Endometrium (tissue), 2 donors: Measurements from ENCODE around the gene INHBB.

Experiments used
- FAIRE-seq: peaks from 2 replicates; lab custom pipeline; 2012; peaks lifted over from hg19 to GRCh38; lab: Jason Lieb, UNC
- donor health status: control.
- donor health status: control.

INHBB gene

DNA sequence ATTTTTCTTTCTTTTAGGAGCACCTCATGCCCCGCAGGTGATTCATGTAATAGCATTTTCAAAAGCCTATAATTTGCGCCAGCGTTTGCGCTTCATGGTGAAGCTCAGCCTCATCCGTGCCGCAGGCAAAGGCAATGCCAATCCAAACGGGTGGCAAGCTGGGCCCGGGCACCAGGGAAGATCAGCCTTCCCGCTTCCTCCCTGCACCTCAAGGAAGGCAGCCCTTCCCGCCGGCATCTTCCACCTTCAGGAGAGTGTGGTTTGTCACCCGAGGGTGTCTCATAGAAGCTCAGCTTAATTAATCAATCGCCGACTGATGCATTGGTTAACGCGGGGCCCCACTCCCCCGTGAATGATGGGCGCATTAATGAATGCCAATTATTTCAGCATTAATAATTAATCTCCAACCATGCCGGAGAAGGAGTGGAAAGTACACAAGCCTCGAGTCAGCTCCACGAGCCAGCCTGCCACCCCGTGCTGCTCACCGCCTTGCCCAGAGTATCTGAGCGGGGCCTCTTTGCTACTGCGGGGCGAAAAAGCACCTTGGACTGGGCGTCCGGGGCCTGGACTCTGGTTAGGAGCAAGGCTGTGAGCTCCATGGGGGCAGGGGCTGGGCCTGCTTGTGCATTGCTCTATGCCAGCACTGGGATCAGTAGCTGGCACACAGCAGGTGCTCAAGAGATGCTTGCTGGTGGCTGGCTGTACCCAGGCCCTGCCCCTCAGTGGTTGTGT, 13.0 kb downstream of the INHBB start:
- no peak for FAIRE-seq

DNA sequence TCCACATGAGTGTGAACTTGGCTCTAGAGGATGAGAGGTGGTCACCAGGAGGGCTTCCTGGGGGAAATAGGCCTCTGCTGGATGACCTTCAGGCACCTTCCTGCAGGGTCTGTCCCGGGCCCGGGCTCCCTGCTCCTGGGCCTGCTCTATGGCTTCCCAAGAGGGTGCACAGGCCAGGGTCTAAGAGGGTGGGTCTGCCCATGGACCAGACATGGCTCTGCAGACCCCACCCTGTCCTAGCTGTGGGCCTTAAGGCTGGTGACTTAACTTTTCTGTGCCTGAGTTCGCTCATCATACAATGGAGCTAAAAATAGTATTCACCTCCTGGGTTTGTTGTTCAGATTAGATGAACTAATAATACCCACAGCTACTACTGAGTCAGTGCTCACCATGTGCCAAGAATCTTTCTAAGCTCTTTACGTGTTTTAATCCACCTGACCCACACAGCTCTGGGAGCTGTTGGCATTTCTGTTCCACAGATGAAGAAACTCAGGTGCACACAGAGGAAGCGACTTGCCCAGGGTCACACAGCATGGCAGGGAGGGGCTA, 14.4 kb downstream of the INHBB start:
- FAIRE-seq = no peak

DNA sequence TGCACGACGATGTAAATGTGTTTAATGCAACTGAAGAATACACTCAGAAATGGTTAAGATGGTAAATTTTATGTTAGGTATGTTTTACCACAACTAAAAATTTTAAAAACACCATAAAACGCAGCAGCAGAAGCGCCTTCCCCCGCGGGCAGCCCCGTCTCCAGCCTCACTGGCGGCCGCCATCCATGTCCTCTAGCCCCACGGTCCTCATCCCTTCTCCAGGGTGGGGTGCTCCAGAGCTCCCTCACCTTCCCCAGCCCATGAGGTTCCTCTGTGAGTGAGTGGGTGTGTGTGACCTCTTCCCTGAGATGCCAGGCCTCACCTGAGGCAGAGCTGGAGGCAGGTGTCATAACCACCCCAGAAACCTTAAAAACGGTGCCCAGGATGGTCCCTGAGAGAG, 17.0 kb downstream of the INHBB start:
- FAIRE-seq = no peak

DNA sequence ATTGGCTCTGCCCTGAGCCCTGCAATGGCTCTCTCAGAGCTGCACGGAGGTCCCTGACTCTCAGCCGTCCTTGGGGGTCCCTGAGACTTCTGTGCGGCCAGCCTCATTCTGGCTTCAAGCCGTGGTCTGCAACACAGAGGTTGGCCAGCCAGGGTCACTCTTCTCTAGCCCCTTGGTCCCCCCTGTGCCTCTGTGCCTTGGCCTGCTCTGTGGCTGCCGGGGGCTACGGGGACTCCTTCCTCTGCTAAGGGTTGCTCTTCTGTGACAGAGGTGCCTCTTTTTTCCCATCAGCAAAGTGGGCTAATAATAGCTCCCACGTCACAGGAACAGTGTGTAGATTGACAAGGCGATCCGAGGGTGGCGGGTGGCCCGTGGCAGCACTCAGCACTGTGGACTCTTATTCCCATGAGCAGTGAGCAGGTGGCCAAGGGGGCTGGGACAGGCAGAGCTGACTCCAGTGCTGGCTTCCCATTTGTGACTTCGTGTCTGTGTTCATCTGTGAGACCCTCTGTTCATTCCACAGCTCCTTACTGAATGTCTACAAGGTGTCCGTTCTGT, 19.4 kb downstream of the INHBB start:
- no peak for FAIRE-seq

DNA sequence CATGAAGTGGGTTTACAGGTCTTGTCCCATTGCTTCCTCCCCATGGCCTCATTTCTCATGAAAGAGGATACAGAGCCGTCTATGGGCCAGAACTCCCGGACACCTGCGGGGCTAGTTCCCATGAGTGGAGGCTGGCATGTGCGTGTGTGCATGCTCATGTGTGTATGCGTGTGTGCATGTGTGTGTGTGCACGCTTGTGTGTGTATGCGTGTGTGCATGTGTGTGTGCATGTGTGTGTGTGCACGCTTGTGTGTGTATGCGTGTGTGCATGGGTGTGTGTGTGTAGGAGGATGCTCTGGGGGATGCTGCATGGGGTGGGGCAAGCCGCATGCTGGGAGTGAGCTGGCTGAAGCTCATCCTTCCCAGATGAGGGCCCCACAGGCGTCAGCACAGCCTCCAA, 20.8 kb downstream of the INHBB start:
- no peak for FAIRE-seq

DNA sequence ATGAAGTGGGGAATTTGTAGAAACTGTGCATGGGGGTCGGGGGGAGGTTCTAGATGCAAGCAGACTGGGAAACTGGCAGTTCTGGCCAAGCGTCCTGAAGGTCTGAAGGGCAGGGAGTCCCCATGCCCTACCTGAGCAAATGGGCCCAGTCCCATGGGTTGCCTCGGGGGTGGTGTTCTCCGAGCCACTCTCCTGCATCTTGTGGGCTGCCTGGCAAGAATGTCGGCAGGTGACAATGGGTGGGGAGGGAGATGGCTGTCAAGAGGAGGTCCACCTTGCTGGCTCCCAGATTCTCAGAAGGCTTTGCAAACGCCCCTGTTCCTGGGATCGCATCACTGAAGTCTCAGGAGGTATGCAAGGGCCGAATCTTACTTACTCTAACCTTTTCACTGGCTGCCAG, 21.3 kb downstream of the INHBB start:
- no peak for FAIRE-seq

DNA sequence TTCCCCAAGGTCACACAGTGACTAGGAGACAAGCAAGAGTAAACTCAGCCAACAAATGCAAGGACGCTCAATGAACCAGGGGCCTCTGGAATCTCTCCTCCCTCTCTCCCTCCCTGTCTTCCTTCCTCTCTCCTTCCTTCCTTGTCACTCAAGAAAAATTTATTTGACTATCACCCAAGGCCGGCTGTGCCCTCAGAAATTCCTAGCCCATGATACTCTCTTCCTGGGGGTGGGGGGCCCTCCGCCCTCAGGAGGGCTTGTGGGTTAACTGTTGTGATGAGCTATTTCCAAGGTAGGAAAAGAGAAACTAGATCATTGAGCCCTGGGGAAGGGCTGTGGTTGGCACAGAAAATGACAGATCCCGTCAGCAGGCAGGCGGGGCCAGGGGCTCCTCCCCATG, 21.7 kb downstream of the INHBB start:
- FAIRE-seq = no peak

DNA sequence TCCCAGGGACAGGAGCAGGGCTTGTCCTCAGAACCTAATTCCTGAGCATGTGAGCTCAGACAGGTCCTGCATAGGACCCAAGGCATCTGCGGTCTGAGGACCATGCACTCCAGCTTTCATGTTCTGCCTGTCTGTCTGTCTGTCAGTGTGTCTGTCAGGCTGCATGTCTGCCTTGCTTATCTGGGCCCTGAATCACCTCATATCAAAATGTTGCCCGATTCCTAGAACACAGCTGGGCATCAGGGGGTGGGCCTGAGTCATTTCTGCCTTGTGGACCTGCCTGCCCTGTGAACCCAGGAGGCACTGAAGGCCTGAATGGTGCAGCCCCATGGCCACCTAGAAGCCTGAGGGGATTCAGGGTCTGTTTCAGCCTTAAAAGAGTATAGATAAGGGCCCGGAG, 22.1 kb downstream of the INHBB start:
- FAIRE-seq = no peak

DNA sequence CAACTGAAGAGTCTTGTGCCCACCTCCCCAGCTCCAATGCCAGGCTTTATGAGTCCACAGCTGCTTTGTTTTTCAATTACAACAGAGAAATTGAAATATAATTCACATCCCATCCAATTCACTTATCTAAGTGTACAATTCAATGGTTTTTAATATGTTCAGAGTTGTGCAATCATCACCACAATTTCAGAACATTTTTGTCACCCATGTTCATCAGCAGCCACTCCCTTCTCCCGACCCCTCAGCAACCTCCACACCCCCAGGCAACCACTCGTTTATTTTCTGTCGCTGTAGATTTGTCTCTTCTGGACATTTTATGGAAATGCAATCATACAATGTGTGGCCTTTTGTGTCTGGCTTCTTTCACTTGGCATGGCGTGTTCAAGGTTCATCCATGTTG, 23.3 kb downstream of the INHBB start:
- FAIRE-seq = no peak

DNA sequence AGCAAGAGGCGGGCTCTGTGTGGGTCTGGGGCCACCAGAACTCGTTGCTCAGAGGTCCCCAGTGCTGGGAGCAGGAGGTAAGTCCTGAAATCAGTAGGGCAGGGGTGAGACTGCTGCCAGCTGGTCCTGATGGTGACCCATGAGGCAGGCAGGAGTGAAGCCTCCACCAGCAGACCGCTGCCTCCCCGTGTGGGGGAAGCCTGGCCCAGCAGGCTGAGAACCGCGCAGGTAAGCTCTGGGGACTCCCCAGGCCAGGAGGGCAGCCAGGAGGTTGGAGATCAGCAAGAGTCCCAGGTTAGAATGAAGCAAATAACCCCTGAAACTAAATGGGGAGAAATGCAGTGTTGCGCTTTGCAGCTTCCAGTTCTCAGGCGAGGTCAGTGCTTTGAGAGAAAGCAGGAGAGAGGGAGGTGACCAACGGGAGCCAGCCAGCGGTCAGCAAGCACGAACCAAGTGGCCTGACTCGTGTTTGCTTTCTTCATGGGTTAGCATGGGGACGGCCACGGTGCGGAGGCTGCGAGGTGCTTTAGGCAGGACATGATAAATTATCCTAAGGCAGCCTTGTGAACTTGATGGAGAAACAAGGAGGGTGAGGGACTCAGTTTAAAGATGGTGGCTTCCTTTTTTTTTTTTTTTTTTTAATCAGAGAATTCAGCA, 26.2 kb downstream of the INHBB start:
- no peak for FAIRE-seq

DNA sequence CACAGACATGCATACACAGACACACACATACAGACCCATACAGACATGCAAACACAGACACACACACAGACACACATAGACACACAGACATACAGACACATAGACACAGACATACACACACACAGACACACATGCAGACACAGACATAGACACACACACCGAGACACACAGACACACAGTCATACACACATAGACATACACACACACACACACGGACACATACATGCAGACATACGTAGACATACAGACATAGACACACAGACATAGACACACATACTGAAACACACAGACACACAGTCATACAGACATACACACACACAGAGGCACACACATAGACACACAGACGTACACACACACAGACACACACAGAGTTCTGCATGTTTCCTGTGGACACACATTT, 26.9 kb downstream of the INHBB start:
- no peak for FAIRE-seq

DNA sequence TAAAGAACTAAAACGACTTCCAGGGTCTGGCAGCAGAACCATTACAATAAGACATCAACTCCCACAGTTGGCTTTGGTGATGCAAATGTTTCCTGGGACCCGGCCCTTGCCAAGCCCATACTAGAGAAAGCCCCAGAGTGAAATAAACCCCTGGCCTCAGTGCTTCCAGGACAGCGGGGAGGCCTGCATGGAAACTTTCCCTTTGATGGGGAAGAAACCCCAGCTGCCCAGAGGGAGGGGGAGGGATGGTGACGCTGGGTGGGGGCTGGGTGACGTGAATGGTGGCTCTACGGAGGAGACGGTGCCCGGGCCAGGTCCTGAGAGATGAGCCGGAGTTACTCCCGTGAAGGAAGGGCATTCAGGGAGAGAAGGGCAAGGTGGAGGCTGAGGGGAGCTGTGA, 27.5 kb downstream of the INHBB start:
- FAIRE-seq = no peak

DNA sequence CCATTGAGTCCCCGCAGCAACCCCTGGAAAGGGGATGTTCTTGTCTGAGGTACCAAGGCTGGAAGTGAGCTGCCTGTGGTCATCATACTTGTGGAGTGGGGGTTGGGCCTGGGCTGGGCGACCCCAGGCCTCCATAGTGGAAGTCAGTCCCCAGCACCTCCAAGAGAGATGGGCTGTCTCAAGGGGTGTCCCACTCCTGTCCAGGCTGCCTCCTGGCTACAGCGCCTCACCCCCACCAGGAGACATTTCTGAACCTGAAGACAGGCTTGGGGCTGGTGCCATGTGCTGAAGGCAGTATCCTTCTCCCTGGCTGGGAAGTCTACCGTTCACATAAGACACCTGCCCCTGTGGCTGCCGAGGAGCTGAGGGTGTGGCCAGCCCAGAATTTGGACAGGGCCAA, 28.9 kb downstream of the INHBB start:
- FAIRE-seq = no peak

DNA sequence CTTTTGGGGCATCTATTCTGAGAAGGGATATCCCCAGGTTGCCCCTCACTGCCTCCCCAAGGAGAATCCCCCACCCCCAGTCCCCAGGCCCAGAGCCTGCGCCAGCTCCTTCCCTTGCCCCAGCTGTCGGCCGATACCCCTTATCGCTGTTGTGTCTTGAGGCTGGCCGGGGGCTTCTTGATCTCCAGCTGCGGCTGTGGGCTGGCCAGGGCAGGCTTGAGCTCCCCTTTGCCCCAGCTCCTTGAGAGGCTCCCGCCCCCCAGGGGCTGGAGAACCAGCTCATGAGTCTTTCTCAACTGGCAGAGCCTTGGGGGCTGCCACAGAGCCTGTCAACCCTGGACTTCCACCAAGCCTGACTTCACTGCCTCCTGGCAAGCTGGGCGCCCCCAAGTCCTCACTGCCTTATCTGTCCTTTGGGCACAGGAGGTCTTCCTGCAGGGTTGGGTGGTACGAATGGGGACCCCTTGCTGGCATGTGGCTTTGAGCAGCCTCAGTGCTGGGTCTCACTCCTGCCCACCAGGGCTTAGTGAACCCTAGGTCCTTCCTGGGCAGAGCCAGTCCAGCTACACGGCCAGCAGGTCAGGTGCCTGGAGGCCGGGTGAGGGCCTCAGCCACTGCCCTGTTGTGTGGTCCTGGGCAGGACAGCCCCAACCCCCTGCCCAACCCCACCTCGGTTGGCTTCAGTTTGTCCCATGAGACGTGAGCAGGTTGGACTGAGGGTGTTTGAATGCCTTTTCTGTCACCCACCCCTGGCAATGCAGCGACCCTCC, 29.5 kb downstream of the INHBB start:
- FAIRE-seq = no peak

DNA sequence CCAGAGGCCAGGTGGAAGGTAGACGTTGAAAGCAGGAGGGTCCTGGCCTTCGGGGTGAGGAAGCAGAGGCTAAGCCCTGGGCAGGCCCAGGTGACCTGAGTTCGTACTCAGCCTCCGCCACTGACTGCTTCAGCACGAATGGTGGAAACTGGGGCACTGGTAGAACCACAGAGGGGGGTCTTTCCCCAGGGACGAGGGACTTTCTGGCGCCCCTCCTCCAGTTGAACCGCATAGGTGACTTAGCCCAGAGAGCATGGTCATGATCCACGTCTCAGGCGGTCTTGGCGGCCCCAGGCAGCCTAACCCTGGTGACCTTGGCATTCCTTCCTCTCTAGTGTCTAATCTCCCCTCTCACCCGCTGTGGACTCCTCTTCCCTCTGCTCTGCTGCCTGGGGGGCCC, 30.2 kb downstream of the INHBB start:
- no peak for FAIRE-seq

DNA sequence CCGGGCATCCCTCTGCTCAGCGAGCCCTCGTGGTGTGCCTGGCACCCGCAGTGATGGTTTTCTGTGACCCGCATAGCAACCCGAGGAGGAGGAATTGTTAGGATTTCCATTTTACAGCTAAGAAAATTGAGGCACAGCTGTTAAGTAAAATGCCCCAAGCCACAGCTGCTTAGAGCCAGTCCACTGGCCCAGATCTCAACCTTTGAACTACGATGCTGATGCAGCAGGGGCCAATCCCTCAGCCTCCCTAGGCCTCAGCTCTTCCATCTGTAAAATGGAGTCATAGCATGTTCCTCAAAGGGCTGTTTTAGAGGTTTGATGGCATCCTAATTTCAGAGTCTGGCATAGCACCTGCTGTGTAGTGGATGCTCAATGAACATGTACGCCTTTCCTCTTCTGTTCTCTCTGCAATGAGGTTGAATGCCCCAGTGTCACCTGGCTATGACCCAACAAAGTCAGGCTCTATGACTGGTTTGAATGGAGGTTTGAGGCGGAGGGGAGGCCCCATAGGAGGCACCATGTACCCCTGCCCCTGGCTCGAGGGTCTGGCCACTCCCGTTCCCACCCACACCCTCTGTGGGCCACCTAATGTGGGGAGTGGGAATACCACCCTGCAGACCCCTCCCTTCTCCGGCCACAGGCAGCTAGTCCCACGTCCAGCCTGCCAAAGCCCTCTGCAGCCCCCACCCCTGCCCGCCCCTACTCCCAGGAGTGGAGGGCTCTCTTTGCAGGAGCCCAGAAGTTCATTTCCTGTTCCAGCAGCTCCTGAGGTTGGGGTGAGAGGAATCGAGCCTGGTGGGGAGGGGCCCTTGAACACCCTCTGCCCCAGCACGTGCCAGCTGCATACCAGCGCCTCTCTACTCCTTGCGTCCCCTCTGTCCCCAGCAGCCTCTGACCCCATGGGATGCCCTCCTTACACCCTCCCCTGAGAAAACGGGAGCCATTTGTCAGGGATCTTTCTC, 31.0 kb downstream of the INHBB start:
- FAIRE-seq = no peak

DNA sequence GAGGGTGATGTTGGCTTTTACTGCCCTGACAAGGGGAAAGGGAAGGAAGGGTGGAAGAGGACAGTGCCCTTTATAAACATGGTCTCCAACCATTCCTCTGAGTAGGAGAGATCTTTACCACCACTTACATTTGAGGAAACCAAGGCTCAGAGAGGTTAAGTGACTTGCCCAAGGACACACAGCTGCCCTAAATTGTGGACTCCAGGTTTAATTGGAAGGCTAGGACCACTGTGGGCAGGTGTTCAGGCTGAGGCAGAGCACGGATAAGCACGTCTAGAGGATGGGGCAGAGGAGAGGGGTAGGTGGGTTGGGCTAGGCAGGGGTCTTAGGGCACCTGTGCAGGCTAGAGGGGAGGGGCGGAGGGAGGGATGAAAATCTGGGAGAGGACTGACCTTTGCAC, 32.7 kb downstream of the INHBB start:
- FAIRE-seq = no peak

DNA sequence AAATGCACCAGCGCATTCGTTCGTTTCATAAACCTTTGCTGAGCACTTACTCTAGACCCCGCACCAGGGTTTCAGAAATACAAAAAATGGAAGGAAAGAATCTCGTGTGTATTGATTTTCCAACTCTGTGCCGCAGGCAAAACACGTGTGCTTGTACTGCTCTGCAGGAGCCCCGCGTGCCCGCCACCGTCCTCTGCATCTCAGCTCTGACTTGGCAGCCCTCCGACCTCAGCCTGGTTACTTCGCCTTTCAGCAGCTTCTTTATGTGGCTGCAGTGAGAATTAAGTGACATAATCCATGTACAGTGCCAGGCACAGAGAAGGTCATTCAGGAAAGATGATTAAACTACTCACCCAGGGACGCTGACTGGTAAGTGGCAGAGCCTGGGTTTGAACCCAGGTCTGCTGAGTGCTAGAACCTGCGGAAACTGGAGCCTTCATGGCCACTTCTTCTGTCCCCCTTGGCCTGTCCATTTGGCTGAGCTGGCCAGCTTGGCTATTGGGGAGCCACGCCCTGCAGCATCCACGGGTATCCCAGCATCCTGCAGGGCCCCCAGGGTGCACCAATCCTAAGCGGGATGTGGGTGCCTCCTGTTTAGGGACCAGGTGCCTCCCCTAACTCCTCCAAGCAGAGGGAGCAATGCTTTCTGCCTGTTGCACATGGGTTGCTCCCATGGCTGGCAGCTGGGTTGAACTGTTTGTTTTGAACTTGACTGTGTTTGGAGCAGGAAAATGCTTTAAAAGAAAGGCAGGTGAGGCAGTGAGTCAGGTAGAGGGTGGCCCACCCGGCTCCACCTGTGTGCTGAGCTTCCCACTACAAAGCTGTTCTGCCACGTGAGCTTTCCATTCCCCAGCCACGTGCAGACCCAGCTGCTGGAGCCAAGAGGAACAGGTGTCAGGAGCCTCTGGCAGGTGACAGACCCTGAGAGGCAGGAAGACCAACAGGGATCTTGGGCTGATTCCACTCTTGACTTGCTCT, 34.3 kb downstream of the INHBB start:
- no peak for FAIRE-seq

DNA sequence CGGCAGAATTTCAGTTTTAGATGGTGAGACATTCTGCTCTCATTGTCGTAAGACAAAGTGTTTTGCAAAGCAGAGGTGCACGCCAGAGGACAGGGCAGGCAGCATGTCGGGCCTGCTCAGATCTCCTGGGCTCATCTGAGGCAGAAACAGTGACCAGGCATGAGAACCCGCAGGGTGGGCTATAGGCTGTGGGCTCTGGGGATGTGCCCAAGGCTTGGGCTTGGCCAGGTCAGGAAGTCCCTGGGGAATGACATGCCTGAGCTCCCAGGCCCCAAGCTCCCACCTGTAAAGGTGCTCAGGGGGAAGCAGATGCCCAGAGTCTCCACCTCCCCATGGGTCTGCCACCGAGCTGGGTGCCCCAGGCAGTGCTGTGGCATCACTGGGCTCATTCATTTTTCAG, 35.3 kb downstream of the INHBB start:
- FAIRE-seq = no peak

DNA sequence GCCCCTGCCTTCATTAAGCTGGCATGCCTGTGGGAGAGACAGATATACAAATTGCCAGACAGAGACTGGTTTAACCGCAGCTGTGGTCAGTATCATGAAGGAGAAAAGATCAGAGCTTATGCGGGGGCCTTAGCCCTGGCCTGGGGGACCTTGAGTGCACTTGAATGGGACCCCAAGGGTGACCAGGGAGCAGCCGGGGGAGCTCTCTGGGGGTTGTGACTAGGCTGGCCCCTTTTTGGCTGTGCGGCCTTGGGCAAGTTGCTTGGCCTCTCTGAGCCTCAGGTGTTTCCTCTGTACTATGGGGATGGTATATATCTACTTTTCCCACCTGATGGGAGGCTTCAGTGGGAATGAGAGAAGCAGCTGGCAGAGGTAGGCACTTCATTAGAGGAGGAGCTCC, 35.7 kb downstream of the INHBB start:
- no peak for FAIRE-seq
